Loucy (cell line): ENCODE measurements around the gene ARL2.
"Not testable (repeated sequence)": the region's sequence is repeated elsewhere in the genome, so short reads cannot be mapped to it uniquely, and the experiment has no call there.

Experiments used
- H2AFZ ChIP-seq: fragments of 200-600 bp; sonication (generic); 2 replicates; pipeline ENCODE4 v1.6.0; 2016; ENCODE audit warnings: antibody characterized with exemption, mild to moderate bottlenecking, low read length, moderate library complexity
- H3F3A ChIP-seq: fragments of 200-600 bp; 2 replicates; pipeline ENCODE4 v1.6.0; 2016; ENCODE audit warnings: antibody characterized with exemption, low read depth, mild to moderate bottlenecking
- H3K27me3 ChIP-seq: fragments of 200-600 bp; sonication (generic); 2 replicates; pipeline ENCODE4 v1.6.1; 2014; ENCODE audit warnings: low read length, mild to moderate bottlenecking; ENCODE audit not compliant: insufficient read depth, poor library complexity, severe bottlenecking
- H3K36me3 ChIP-seq: fragments of 200-600 bp; sonication (generic); 2 replicates; pipeline ENCODE4 v1.6.1; 2016; ENCODE audit warnings: low read length; ENCODE audit not compliant: insufficient read depth
- H3K4me1 ChIP-seq: fragments of 200-600 bp; sonication (generic); 2 replicates; pipeline ENCODE4 v1.5.1; 2014; ENCODE audit warnings: low read length, mild to moderate bottlenecking; ENCODE audit not compliant: insufficient read depth, poor library complexity, severe bottlenecking
- H3K4me2 ChIP-seq: fragments of 200-600 bp; sonication (generic); 2 replicates; pipeline ENCODE4 v1.6.0; 2014; ENCODE audit warnings: antibody characterized with exemption, low read length, low read depth, mild to moderate bottlenecking; ENCODE audit not compliant: poor library complexity, severe bottlenecking
- H3K4me3 ChIP-seq: fragments of 200-600 bp; sonication (generic); 2 replicates; pipeline ENCODE4 v1.5.1; 2014; ENCODE audit warnings: low read length, mild to moderate bottlenecking, mixed read lengths; ENCODE audit not compliant: poor library complexity, severe bottlenecking
- H3K79me2 ChIP-seq: fragments of 200-600 bp; sonication (generic); 2 replicates; pipeline ENCODE4 v1.6.1; 2014; ENCODE audit warnings: low read length; ENCODE audit not compliant: insufficient read depth
- H3K9ac ChIP-seq: fragments of 200-600 bp; sonication (generic); 2 replicates; pipeline ENCODE4 v1.6.0; 2014; ENCODE audit warnings: mild to moderate bottlenecking, low read depth, low read length, moderate library complexity; ENCODE audit not compliant: poor library complexity, severe bottlenecking
- H3K9me2 ChIP-seq: fragments of 200-600 bp; sonication (generic); replicated peaks from 2 replicates; pipeline ENCODE4 v1.6.1; 2016; ENCODE audit warnings: low read depth, low read length, mixed read lengths
- H3K9me3 ChIP-seq: fragments of 200-600 bp; sonication (generic); 2 replicates; pipeline ENCODE4 v1.6.1; 2014; ENCODE audit warnings: mild to moderate bottlenecking, antibody characterized with exemption, low read length, low read depth; ENCODE audit not compliant: insufficient read depth
- H4K20me1 ChIP-seq: fragments of 200-600 bp; sonication (generic); 2 replicates; pipeline ENCODE4 v1.6.0; 2014; ENCODE audit warnings: antibody characterized with exemption, low read length, mild to moderate bottlenecking; ENCODE audit not compliant: insufficient read depth, poor library complexity, severe bottlenecking
- CTCF ChIP-seq: fragments of 200-600 bp; sonication (generic); conservative IDR thresholded peaks from 2 replicates; pipeline ENCODE4 v1.5.1; 2014; ENCODE audit warnings: mild to moderate bottlenecking, antibody characterized with exemption, low read length
- EZH2phosphoT487 ChIP-seq: fragments of 200-600 bp; IDR thresholded peaks from 2 replicates; pipeline ENCODE4 v1.6.1; 2018; ENCODE audit warnings: antibody characterized with exemption, mild to moderate bottlenecking, moderate library complexity, borderline replicate concordance

The ARL2 gene

GRCh38 chr11:64999478-64999877, 14.5 kb upstream of the ARL2 start:
- Histone ChIP-seq H3K4me3 (no peak overlapping the region), H3F3A (no peaks in the 10 kb centered on the region), H3K9me2 (no peaks in the 10 kb centered on the region), H3K36me3 (no peaks in the 10 kb centered on the region), H2AFZ (no peak overlapping the region), H3K27me3 (no peaks in the 10 kb centered on the region), H4K20me1 (no peaks in the 10 kb centered on the region), H3K4me1 (peaks cover 3% of the 10 kb centered on the region), H3K79me2 (no peaks in the 10 kb centered on the region), H3K4me2 (no peak overlapping the region), H3K9ac (no peak overlapping the region), H3K9me3 (no peaks in the 10 kb centered on the region)
- TF ChIP-seq EZH2phosphoT487 (no peak), CTCF (no peak)

- TF ChIP-seq CTCF (no peak), EZH2phosphoT487 (no peak)
- Histone ChIP-seq H3K27me3 (no peaks in the 10 kb centered on the region), H3K9me3 (no peaks in the 10 kb centered on the region), H2AFZ (no peak overlapping the region), H3K4me2 (no peak overlapping the region), H3F3A (no peaks in the 10 kb centered on the region), H3K4me3 (no peak overlapping the region), H3K9ac (no peak overlapping the region), H3K36me3 (no peaks in the 10 kb centered on the region), H3K4me1 (no peaks in the 10 kb centered on the region), H4K20me1 (no peaks in the 10 kb centered on the region), H3K79me2 (no peaks in the 10 kb centered on the region), H3K9me2 (no peaks in the 10 kb centered on the region)
These were observed 11.3 kb upstream of the ARL2 start for GRCh38 chr11:65002706-65003105.

- H3K27me3 ChIP-seq, result no peaks in the 10 kb centered on the region
- no peaks in the 10 kb centered on the region for H3K36me3 ChIP-seq
- H4K20me1 ChIP-seq, result no peaks in the 10 kb centered on the region
- no peaks in the 10 kb centered on the region for H3K79me2 ChIP-seq
- H3K4me1 ChIP-seq, result no peaks in the 10 kb centered on the region
- no peaks in the 10 kb centered on the region for H3F3A ChIP-seq
- TF ChIP-seq EZH2phosphoT487, result no peak
- no peaks in the 10 kb centered on the region for H3K9me2 ChIP-seq
- no peak overlapping the region for H3K4me2 ChIP-seq
- no peak overlapping the region for H3K9ac ChIP-seq
- H2AFZ ChIP-seq, result no peak overlapping the region
- H3K4me3 ChIP-seq, result no peak overlapping the region
- no peaks in the 10 kb centered on the region for H3K9me3 ChIP-seq
These were observed 10.7 kb upstream of the ARL2 start for GRCh38 chr11:65003282-65003681.

GRCh38 chr11:65003968-65004367, 10.0 kb upstream of the ARL2 start:
- H2AFZ ChIP-seq, H3K79me2 ChIP-seq, H3K9me2 ChIP-seq, H3K9ac ChIP-seq, H3K4me3 ChIP-seq, H4K20me1 ChIP-seq, H3K4me2 ChIP-seq, H3K4me1 ChIP-seq, H3K27me3 ChIP-seq, H3K36me3 ChIP-seq, H3K9me3 ChIP-seq, H3F3A ChIP-seq: not testable (repeated sequence)
